CD4-positive, CD25-positive, alpha-beta regulatory T cell (primary cell): ENCODE data around the gene HOXC11. TPM values are rescaled to one million over a fixed set of nuclear protein-coding genes. Genes with fewer than 3 reads are reported as not detected.

Source experiments
- ATAC-seq, 2 donors: fragments of 150-1000 bp; cut with Tn5 transposase; one replicate each; pipeline ENCODE4 v1.10.0; 2021; ENCODE audit warnings: low read depth in 2 of 2, moderate number of reproducible peaks in 2 of 2, moderate library complexity in 1 of 2
- DNase-seq, 3 donors: peaks; one replicate each; pipeline versions ENCODE4 v3.0.0 to v3.0.0-alpha.2; 2012 to 2022; ENCODE audit warnings: mixed read lengths in 1 of 3
- H3K27ac ChIP-seq: one replicate; pipeline ENCODE4 v1.7.0; 2013; ENCODE audit warnings: mild to moderate bottlenecking, low read length; ENCODE audit not compliant: insufficient read depth, poor library complexity, severe bottlenecking
- H3K27me3 ChIP-seq: one replicate; pipeline ENCODE4 v1.7.0; 2013; ENCODE audit warnings: low read length; ENCODE audit not compliant: control insufficient read depth, insufficient read depth
- H3K36me3 ChIP-seq: one replicate; pipeline ENCODE4 v1.7.0; 2013; ENCODE audit warnings: mild to moderate bottlenecking, low read length, moderate library complexity; ENCODE audit not compliant: control insufficient read depth, insufficient read depth
- H3K4me1 ChIP-seq: 2 replicates; pipeline ENCODE4 v1.7.0; 2013; ENCODE audit warnings: mild to moderate bottlenecking, low read length; ENCODE audit not compliant: insufficient read depth, control insufficient read depth, poor library complexity, severe bottlenecking
- H3K4me3 ChIP-seq: one replicate; pipeline ENCODE4 v1.7.0; 2013; ENCODE audit warnings: low read depth, mild to moderate bottlenecking, low read length, moderate library complexity
- H3K9me3 ChIP-seq, 2 experiments: 1 replicate in 1 of 2; 2 replicates in 1 of 2; pipeline ENCODE4 v1.7.0; 2013; ENCODE audit warnings: low read length in 2 of 2, mild to moderate bottlenecking in 1 of 2, moderate library complexity in 1 of 2; ENCODE audit not compliant: control insufficient read depth in 2 of 2
- H3K27ac Mint-ChIP-seq, 3 donors: one replicate each; pipeline ENCODE4 v1.8.0; 2020 to 2022; ENCODE audit warnings: mild to moderate bottlenecking in 3 of 3, mixed read lengths in 3 of 3, moderate library complexity in 2 of 3
- H3K27me3 Mint-ChIP-seq: one replicate; pipeline ENCODE4 v1.8.0; 2022; ENCODE audit warnings: mild to moderate bottlenecking, mixed read lengths
- H3K36me3 Mint-ChIP-seq: one replicate; pipeline ENCODE4 v1.8.0; 2020; ENCODE audit warnings: mixed read lengths
- H3K4me1 Mint-ChIP-seq, 4 donors: one replicate each; pipeline ENCODE4 v1.8.0; 2020 to 2022; ENCODE audit warnings: mixed read lengths in 4 of 4, mild to moderate bottlenecking in 1 of 4
- H3K4me3 Mint-ChIP-seq, 4 donors: one replicate each; pipeline ENCODE4 v1.8.0; 2020 to 2022; ENCODE audit warnings: mild to moderate bottlenecking in 4 of 4, mixed read lengths in 4 of 4, moderate library complexity in 3 of 4
- H3K9me3 Mint-ChIP-seq, 7 donors: one replicate each; pipeline ENCODE4 v1.8.0; 2020 to 2022; ENCODE audit warnings: mixed read lengths in 7 of 7, mild to moderate bottlenecking in 3 of 7, moderate library complexity in 2 of 7
- polyA plus RNA-seq, 4 donors: library from polyadenylated mRNA; unstranded; fragments of 300-500 nt; fragmentation: Illumina TruSeq; gene quantifications; one replicate each; pipeline ENCODE4 v1.2.3, GENCODE V29; 2021
- total RNA-seq: library from RNA; stranded (reverse); gene quantifications from one replicate; pipeline ENCODE4 v1.2.3, GENCODE V29; 2022

Gene HOXC11
- total and polyA plus RNA-seq, 5 donors from 2014 or later, result not detected

DNA sequence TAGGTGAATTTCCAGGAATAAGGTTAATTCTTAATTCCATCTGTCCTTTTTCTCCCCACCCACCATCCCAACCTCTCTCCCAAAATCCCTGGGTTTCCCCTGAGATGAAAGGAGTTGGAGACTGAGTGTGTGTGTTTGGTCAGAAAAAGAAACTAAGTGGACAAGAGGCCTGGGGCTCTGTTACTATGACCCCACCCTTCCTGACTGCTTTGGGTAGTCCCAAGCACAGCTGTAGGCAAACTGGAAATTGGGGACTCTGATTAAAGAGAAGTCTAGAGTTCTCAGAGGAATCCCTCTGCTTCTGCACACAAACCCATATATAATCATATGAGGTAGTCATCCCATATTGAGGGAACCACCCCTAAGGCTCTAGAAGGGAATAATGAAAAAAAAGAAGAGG is 25.2 kb upstream of the HOXC11 start:
- H3K9me3 Mint-ChIP-seq, result peaks cover 0 to 5% (median 0%) of the 10 kb centered on the region in 7 donors
- ATAC-seq (no peak), DNase-seq (no peak)
- Histone ChIP-seq H3K27ac (no peak overlapping the region), H3K4me1 (peaks cover 7% of the 10 kb centered on the region), H3K27me3 (peaks cover 57% of the 10 kb centered on the region), H3K36me3 (no peaks in the 10 kb centered on the region), H3K9me3 (no peaks in the 10 kb centered on the region), H3K4me3 (no peak overlapping the region)
- peaks cover 100% of the 10 kb centered on the region for H3K27me3 Mint-ChIP-seq
- H3K4me3 Mint-ChIP-seq, result no peak overlapping the region
- H3K36me3 Mint-ChIP-seq, result no peaks in the 10 kb centered on the region
- no peak overlapping the region for H3K27ac Mint-ChIP-seq
- peaks cover 0 to 16% (median 6%) of the 10 kb centered on the region in 4 donors for H3K4me1 Mint-ChIP-seq

DNA sequence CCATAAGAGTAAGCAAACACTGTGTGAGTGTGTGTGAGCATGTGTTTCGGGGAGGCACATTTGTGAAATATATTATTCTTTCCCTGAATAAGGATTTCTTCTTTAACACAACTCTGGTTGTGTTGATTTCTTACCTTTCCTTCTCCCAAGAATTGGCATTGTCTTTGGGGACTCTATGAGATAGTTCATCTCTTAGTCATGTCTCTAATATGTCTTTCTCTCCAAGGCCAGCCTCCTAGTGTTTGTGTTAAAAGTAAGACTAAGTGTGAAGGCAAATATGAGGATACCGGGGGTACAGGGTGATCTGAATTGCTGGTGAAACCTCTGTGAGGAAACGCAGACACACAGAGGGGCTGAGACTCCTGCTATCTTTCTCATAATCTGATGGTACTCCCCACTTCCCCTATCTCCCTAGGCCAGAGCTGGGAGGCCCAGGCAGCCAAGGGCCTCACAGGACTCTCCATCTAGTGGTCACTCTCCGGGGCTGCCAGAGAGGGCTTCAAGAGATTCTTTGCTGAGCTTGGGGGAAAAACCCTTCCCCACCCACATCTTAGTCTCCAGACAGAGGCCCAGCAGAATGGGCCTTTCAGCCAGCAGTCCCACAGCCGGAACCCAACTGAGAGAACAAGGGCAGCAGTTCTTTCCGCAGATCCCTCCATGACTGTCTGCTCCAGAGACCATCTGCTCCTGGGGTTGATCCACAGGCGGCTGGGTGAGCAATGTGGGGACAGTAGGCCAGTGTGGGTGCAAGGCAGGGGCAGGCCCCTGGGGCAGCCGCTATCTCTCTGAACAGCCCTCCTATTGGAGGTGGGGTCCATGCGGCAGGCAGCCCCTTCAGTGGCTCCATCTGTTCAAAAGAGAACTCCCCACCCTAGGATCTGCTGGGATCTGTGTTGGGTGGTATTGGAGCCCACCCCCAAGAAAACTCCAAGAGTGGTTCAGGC is 24.0 kb upstream of the HOXC11 start:
- Mint-ChIP-seq H3K4me1 (peaks cover 0 to 23% (median 13%) of the 10 kb centered on the region in 4 donors), H3K4me3 (peak overlapping the region in 1 of 4 donors; percentile 38), H3K36me3 (no peaks in the 10 kb centered on the region), H3K9me3 (peaks cover 0 to 6% (median 0%) of the 10 kb centered on the region in 7 donors), H3K27ac (no peak overlapping the region), H3K27me3 (peaks cover 100% of the 10 kb centered on the region)
- Histone ChIP-seq H3K27me3 (peaks cover 52% of the 10 kb centered on the region), H3K27ac (no peak overlapping the region), H3K9me3 (peaks cover 0 to 5% of the 10 kb centered on the region in 2 experiments), H3K36me3 (no peaks in the 10 kb centered on the region), H3K4me1 (peaks cover 10% of the 10 kb centered on the region), H3K4me3 (no peak overlapping the region)
- no peak for ATAC-seq
- DNase-seq, result no peak

DNA sequence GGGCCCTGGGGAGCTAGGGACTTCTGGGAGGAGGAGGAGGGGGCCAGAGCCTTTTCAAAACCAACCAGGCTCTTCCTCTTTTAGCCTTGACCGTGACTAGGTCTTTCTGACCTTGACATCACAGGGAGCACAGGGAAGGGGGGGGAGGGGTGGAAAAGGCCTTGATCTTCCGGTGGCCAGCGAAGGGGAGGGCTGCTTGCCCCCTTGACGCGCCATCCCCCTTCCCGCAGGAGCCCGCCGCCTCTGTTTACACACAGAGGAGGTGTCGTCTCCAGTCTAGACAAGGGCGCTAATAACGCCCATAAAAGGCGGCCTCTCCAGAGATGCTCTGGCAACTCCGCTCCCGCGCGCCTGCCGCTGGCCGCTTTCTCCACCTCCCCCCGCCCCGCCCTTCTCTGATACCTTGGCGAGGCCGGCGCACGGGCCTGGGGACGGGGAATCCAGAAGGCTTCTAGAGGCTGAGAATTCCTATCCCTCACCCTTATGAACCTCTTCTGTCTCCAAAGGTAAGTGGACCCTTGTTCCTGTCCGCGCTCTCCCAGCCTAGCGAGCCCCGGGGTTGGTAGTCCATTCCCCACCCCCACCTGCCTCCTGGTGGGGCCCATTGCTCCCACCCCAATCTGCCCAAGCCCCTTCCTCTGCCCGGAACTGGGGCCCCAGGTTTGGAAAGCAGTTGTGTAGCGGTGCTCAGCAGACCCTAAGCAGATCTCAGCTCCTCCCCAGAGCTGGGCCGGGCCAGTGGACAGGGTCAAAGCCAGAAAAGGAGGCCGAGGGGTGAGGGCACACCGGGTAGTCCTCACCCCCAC is 23.1 kb upstream of the HOXC11 start:
- H3K27me3 ChIP-seq, result peaks cover 48% of the 10 kb centered on the region
- no peaks in the 10 kb centered on the region for H3K36me3 ChIP-seq
- Mint-ChIP-seq H3K27me3 (peaks cover 100% of the 10 kb centered on the region), H3K4me1 (peaks cover 0 to 31% (median 16%) of the 10 kb centered on the region in 4 donors), H3K27ac (peak overlapping the region in 1 of 3 donors; percentile 83), H3K4me3 (peak overlapping the region in 1 of 4 donors; percentile 28), H3K36me3 (no peaks in the 10 kb centered on the region), H3K9me3 (peaks cover 0 to 4% (median 0%) of the 10 kb centered on the region in 7 donors)
- H3K9me3 ChIP-seq, result peaks cover 0 to 6% of the 10 kb centered on the region in 2 experiments
- H3K4me1 ChIP-seq, result peaks cover 10% of the 10 kb centered on the region
- no peak for ATAC-seq
- H3K4me3 ChIP-seq, result no peak overlapping the region
- no peak overlapping the region for H3K27ac ChIP-seq
- no peak for DNase-seq

DNA sequence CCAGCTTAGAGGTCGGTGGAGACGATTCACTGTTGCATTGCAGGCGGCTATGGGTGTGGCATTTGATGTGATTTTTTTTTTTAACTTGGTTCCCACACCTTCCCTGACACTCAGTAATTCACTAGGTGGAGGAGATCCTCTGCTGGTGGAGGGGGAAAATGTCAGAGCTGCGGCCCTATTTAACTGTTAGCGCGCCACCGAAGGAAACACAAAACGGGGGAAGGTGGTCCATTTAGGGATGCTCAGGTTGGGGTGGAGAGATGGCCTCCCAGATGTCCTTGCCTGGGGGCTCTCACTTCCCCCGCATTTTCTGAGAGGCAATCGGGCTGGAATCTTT is 22.5 kb upstream of the HOXC11 start:
- Mint-ChIP-seq H3K4me1 (peaks cover 0 to 29% (median 13%) of the 10 kb centered on the region in 4 donors), H3K36me3 (no peaks in the 10 kb centered on the region), H3K4me3 (peak overlapping the region in 1 of 4 donors; percentile 28), H3K9me3 (peaks cover 0 to 4% (median 0%) of the 10 kb centered on the region in 7 donors), H3K27me3 (peaks cover 95% of the 10 kb centered on the region), H3K27ac (peak overlapping the region in 1 of 3 donors; percentile 83)
- Histone ChIP-seq H3K4me3 (no peak overlapping the region), H3K27me3 (peaks cover 45% of the 10 kb centered on the region), H3K27ac (no peak overlapping the region), H3K4me1 (peaks cover 15% of the 10 kb centered on the region), H3K36me3 (no peaks in the 10 kb centered on the region), H3K9me3 (peaks cover 0 to 6% of the 10 kb centered on the region in 2 experiments)
- ATAC-seq (no peak), DNase-seq (no peak)

DNA sequence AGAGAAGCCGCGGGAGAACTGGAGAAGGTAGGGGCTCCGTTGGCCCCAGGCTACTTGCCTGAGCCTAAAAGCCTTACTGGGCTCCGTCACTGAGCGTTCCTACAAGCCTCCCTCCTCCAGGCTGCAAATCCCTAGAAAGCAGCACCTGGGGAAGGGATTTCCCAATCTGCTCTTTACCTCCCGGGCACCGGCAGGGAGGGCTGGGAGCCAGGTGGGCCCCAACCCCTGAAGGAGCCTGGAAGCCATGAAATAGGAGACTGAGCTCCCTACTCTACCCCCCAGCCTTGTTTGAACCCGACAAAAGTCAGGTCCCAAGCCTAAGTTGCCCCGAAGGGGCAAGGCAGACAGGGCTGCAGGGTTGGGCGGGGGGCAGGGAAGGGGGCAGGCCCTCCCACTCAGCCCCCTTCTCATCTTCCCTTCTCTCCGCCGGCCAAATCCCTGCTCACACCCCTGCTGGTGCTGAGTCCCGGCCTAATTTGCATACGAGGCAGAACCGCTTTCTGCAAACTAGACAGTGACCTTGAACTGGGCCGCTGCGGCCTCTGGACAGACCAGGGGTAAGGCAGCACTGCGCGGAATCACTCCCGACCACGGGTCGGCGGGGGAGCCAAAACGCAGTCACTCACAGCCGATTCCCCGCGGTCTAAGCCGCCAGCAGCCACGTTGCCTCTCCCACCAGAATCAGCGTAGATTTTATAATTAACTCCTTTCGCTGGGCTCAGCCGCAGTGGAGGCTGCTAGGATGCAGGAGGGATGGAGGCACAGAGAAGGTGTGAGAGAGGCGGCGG is 21.9 kb upstream of the HOXC11 start:
- no peak overlapping the region for H3K4me3 ChIP-seq
- peak overlapping the region in 1 of 4 donors; percentile 7 for H3K4me3 Mint-ChIP-seq
- H3K4me1 ChIP-seq, result peaks cover 17% of the 10 kb centered on the region
- H3K36me3 Mint-ChIP-seq, result no peaks in the 10 kb centered on the region
- H3K27me3 Mint-ChIP-seq, result peaks cover 95% of the 10 kb centered on the region
- peaks cover 0 to 32% (median 16%) of the 10 kb centered on the region in 4 donors for H3K4me1 Mint-ChIP-seq
- no peaks in the 10 kb centered on the region for H3K36me3 ChIP-seq
- peaks cover 0 to 4% (median 0%) of the 10 kb centered on the region in 7 donors for H3K9me3 Mint-ChIP-seq
- peaks cover 45% of the 10 kb centered on the region for H3K27me3 ChIP-seq
- peaks cover 0 to 6% of the 10 kb centered on the region in 2 experiments for H3K9me3 ChIP-seq
- DNase-seq (no peak), ATAC-seq (no peak)
- H3K27ac ChIP-seq, result no peak overlapping the region
- peak overlapping the region in 1 of 3 donors; percentile 5 for H3K27ac Mint-ChIP-seq

DNA sequence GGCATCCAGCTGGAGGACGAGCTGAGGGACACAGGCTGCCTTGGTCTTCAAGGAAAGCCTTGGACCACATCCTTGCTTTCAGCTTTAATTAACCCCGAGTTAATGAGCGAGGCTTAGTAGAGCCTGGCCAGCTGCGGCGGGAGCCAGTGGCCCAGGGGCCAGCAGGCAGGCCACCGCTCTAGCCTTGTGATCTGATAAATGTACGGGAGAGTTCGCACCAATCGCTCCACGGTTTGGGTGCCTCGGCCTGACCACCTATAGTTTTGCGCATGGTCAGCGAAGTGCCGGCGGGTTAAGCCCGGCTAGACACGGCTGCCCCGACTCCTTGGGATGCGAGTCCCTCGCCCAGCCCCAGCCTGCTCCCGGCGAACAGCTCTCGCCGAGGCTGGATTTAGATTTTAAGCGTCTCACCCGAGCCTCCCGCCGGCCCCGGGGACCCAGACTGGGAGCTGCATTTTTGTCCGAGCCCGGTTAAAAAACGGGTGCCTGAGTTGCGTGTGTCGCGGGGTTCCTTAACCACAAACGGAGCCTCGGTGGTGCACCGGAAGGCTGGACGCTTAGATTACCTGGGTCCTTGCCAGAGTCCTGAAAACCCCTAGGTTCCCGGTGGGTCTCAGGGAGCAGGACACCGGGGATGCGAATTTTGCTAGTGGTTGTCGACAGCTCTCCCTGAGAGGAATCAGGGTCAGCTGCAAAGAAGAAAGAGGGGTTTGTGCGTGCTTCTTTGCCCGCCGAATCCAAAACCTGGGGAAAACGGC is 21.2 kb upstream of the HOXC11 start:
- Histone ChIP-seq H3K9me3 (peaks cover 0 to 6% of the 10 kb centered on the region in 2 experiments), H3K27ac (no peak overlapping the region), H3K36me3 (no peaks in the 10 kb centered on the region), H3K4me1 (peaks cover 21% of the 10 kb centered on the region), H3K27me3 (peaks cover 46% of the 10 kb centered on the region), H3K4me3 (no peak overlapping the region)
- Mint-ChIP-seq H3K36me3 (no peaks in the 10 kb centered on the region), H3K27ac (peak overlapping the region in 1 of 3 donors; percentile 38), H3K4me1 (peaks cover 0 to 40% (median 18%) of the 10 kb centered on the region in 4 donors), H3K4me3 (peak overlapping the region in 1 of 4 donors; percentile 7), H3K27me3 (peaks cover 95% of the 10 kb centered on the region), H3K9me3 (peaks cover 0 to 3% (median 0%) of the 10 kb centered on the region in 7 donors)
- DNase-seq, result no peak
- ATAC-seq, result no peak
